SK-N-DZ (cell line): ENCODE measurements around the gene DAPK1. TPM values are rescaled to one million over a fixed set of nuclear protein-coding genes. Genes with fewer than 3 reads are reported as not detected.

Source experiments
- DNase-seq: peaks from one replicate; pipeline ENCODE4 v3.0.0-alpha.2; 2015; ENCODE audit warnings: low spot score
- polyA plus RNA-seq, 2 experiments: library from polyadenylated mRNA; depleted of rRNA; stranded (reverse); fragments of >200 nt; gene quantifications; 2 replicates each; pipeline ENCODE4 v1.2.3, GENCODE V29; 2014

Gene DAPK1
- 15.1 and 18.1 TPM in 2 replicates for polyA plus RNA-seq (2014; cell fraction: cytosol; rRNA removed)
- polyA plus RNA-seq (2014; cell fraction: nucleus; rRNA removed) = 17.5 and 31.7 TPM in 2 replicates

- peak; percentile 82 for DNase-seq
These were observed at the start of gene DAPK1 for GRCh38 chr9:87497604-87498045. Gene DAPK1, plus strand, starts transcription at chr9:87497867. Its CDS starts 1,211 bp downstream, at chr9:87499078.

GRCh38 chr9:87451149-87451548 is 46.5 kb upstream of the DAPK1 start:
- DNase-seq = no peak

GRCh38 chr9:87455407-87455806 is 42.3 kb upstream of the DAPK1 start:
- no peak for DNase-seq

GRCh38 chr9:87461256-87461655 is 36.4 kb upstream of the DAPK1 start:
- no peak for DNase-seq

GRCh38 chr9:87464110-87464991 is 33.3 kb upstream of the DAPK1 start:
- no peak for DNase-seq

- no peak for DNase-seq
These were observed 32.7 kb upstream of the DAPK1 start for GRCh38 chr9:87464992-87465378.

- no peak for DNase-seq
These were observed 31.9 kb upstream of the DAPK1 start for GRCh38 chr9:87465816-87466215.

GRCh38 chr9:87467187-87467586 is 30.5 kb upstream of the DAPK1 start:
- DNase-seq = no peak

- DNase-seq = no peak
These were observed 27.7 kb upstream of the DAPK1 start for GRCh38 chr9:87469793-87470465.

- DNase-seq = no peak
These were observed 25.9 kb upstream of the DAPK1 start for GRCh38 chr9:87471746-87472145.

- DNase-seq = no peak
These were observed 22.2 kb upstream of the DAPK1 start for GRCh38 chr9:87475463-87475862.

- DNase-seq = no peak
These were observed 19.3 kb upstream of the DAPK1 start for GRCh38 chr9:87478226-87478992.

GRCh38 chr9:87479801-87480201 is 17.9 kb upstream of the DAPK1 start:
- DNase-seq = no peak

- DNase-seq = no peak
These were observed 15.5 kb upstream of the DAPK1 start for GRCh38 chr9:87481890-87482855.

- no peak for DNase-seq
These were observed 7.4 kb upstream of the DAPK1 start for GRCh38 chr9:87490225-87490624.

- DNase-seq = no peak
These were observed 6.8 kb upstream of the DAPK1 start for GRCh38 chr9:87490907-87491306.

- no peak for DNase-seq
These were observed 6.1 kb upstream of the DAPK1 start for GRCh38 chr9:87491523-87491922.

GRCh38 chr9:87492642-87493041 is 5.0 kb upstream of the DAPK1 start:
- no peak for DNase-seq

GRCh38 chr9:87494970-87495471 is 2.6 kb upstream of the DAPK1 start:
- DNase-seq = no peak

- no peak for DNase-seq
These were observed 525 bp upstream of the DAPK1 start for GRCh38 chr9:87497080-87497603.
